ENCODE results near the gene FNDC3B. TPM values are rescaled to one million over a fixed set of nuclear protein-coding genes. Genes with fewer than 3 reads are reported as not detected.

Gene FNDC3B
- total RNA-seq, 1 experiment from 2014 or later, result 48.6 TPM

GRCh38 chr3:172259111-172259541 lies 219.7 kb downstream of the FNDC3B start:
- Histone ChIP-seq H3K9ac (ENCODE audit: low read length) (no peak overlapping the region), H3K4me2 (ENCODE audit: low read length) (no peak overlapping the region), H3K36me3 (ENCODE audit: low read depth, low read length) (0 out of 2 replicates have a peak, but pooled peaks cover 13% of the 10 kb centered on the region), H3K27me3 (ENCODE audit: low read length) (no peaks in the 10 kb centered on the region), H3K4me1 (ENCODE audit: insufficient read depth, low read length) (no peaks in the 10 kb centered on the region), H3K4me3 (ENCODE audit: low read length) (no peak overlapping the region), H2AFZ (ENCODE audit: low read length) (no peak overlapping the region), H3K79me2 (ENCODE audit: low read length) (no peaks in the 10 kb centered on the region), H3K9me2 (replicated peaks; ENCODE audit: low read length) (no peaks in the 10 kb centered on the region), H3K9me3 (ENCODE audit: low read length) (no peaks in the 10 kb centered on the region), H3K27ac (ENCODE audit: low read length) (no peak overlapping the region), H3F3A (ENCODE audit: low read length, unreplicated experiment) (no peaks in the 10 kb centered on the region), H4K20me1 (ENCODE audit: low read length) (no peaks in the 10 kb centered on the region)
- ATAC-seq (no peak), DNase-seq (no peak)
- POLR2A ChIA-PET (ENCODE audit: unreplicated experiment), result no interaction called here
- CTCF ChIA-PET, result no interaction called here
- no TSS peak for BruUV-seq (replicated peaks)
- intact Hi-C loops (cut with micrococcal nuclease), result no loop called here
- no peak for TF ChIP-seq EZH2phosphoT487 (IDR thresholded peaks at IDR 0.05; ENCODE audit: borderline replicate concordance, low read length)
- TF ChIP-seq EZH2 (IDR thresholded peaks at IDR 0.05; ENCODE audit: low read length, unreplicated experiment), result no peak
- no peak for TF ChIP-seq CTCF (conservative IDR thresholded peaks at IDR 0.05; ENCODE audit: low read depth, low read length)

- no peaks in the 10 kb centered on the region for H3F3A ChIP-seq (ENCODE audit: low read length, unreplicated experiment)
- H3K4me1 ChIP-seq (ENCODE audit: insufficient read depth, low read length), result no peaks in the 10 kb centered on the region
- DNase-seq, result no peak
- H3K79me2 ChIP-seq (ENCODE audit: low read length), result no peaks in the 10 kb centered on the region
- POLR2A ChIA-PET (ENCODE audit: unreplicated experiment), result no interaction called here
- intact Hi-C loops (cut with micrococcal nuclease), result no loop called here
- no peak overlapping the region for H2AFZ ChIP-seq (ENCODE audit: low read length)
- no peaks in the 10 kb centered on the region for H3K9me2 ChIP-seq (replicated peaks; ENCODE audit: low read length)
- H3K9ac ChIP-seq (ENCODE audit: low read length), result no peak overlapping the region
- no peak for ATAC-seq
- CTCF ChIA-PET, result no interaction called here
- no peak overlapping the region for H3K4me3 ChIP-seq (ENCODE audit: low read length)
- H3K27me3 ChIP-seq (ENCODE audit: low read length), result no peaks in the 10 kb centered on the region
- TF ChIP-seq EZH2 (IDR thresholded peaks at IDR 0.05; ENCODE audit: low read length, unreplicated experiment) (no peak), EZH2phosphoT487 (IDR thresholded peaks at IDR 0.05; ENCODE audit: borderline replicate concordance, low read length) (no peak), CTCF (conservative IDR thresholded peaks at IDR 0.05; ENCODE audit: low read depth, low read length) (no peak)
- H4K20me1 ChIP-seq (ENCODE audit: low read length), result no peaks in the 10 kb centered on the region
- no peak overlapping the region for H3K4me2 ChIP-seq (ENCODE audit: low read length)
- BruUV-seq (replicated peaks), result no TSS peak
- H3K27ac ChIP-seq (ENCODE audit: low read length), result no peak overlapping the region
- no peaks in the 10 kb centered on the region for H3K9me3 ChIP-seq (ENCODE audit: low read length)
- 0 out of 2 replicates have a peak, but pooled peaks cover 13% of the 10 kb centered on the region for H3K36me3 ChIP-seq (ENCODE audit: low read depth, low read length)
Measured at GRCh38 chr3:172259726-172260248, 220.4 kb downstream of the FNDC3B start.

GRCh38 chr3:172260381-172260780 lies 221.0 kb downstream of the FNDC3B start:
- ATAC-seq (no peak), DNase-seq (no peak)
- no peak overlapping the region for H3K9ac ChIP-seq (ENCODE audit: low read length)
- H3K4me1 ChIP-seq (ENCODE audit: insufficient read depth, low read length), result no peaks in the 10 kb centered on the region
- H3F3A ChIP-seq (ENCODE audit: low read length, unreplicated experiment), result no peaks in the 10 kb centered on the region
- intact Hi-C loops (cut with micrococcal nuclease), result no loop called here
- 0 out of 2 replicates have a peak, but pooled peaks cover 13% of the 10 kb centered on the region for H3K36me3 ChIP-seq (ENCODE audit: low read depth, low read length)
- no peak overlapping the region for H3K4me3 ChIP-seq (ENCODE audit: low read length)
- no peak for TF ChIP-seq CTCF (conservative IDR thresholded peaks at IDR 0.05; ENCODE audit: low read depth, low read length)
- TF ChIP-seq EZH2 (IDR thresholded peaks at IDR 0.05; ENCODE audit: low read length, unreplicated experiment), result no peak
- TF ChIP-seq EZH2phosphoT487 (IDR thresholded peaks at IDR 0.05; ENCODE audit: borderline replicate concordance, low read length), result no peak
- no peaks in the 10 kb centered on the region for H4K20me1 ChIP-seq (ENCODE audit: low read length)
- no peak overlapping the region for H3K27ac ChIP-seq (ENCODE audit: low read length)
- no peak overlapping the region for H2AFZ ChIP-seq (ENCODE audit: low read length)
- H3K4me2 ChIP-seq (ENCODE audit: low read length), result no peak overlapping the region
- H3K9me2 ChIP-seq (replicated peaks; ENCODE audit: low read length), result no peaks in the 10 kb centered on the region
- ChIA-PET POLR2A (ENCODE audit: unreplicated experiment) (no interaction called here), CTCF (no interaction called here)
- no peaks in the 10 kb centered on the region for H3K27me3 ChIP-seq (ENCODE audit: low read length)
- H3K9me3 ChIP-seq (ENCODE audit: low read length), result no peaks in the 10 kb centered on the region
- no peaks in the 10 kb centered on the region for H3K79me2 ChIP-seq (ENCODE audit: low read length)
- BruUV-seq (replicated peaks), result no TSS peak
